SU-DHL-6 (cell line): Measurements from ENCODE around the gene LHFPL6.

Source experiments
- H2AFZ ChIP-seq: fragments of 200-600 bp; sonication (generic); 2 replicates; pipeline ENCODE4 v1.6.1; 2014; ENCODE audit warnings: low read depth, mild to moderate bottlenecking, moderate library complexity, mixed read lengths, antibody characterized with exemption, low read length; ENCODE audit not compliant: severe bottlenecking
- H3F3A ChIP-seq: fragments of 200-600 bp; shearing (Covaris generic); 2 replicates; pipeline ENCODE4 v1.6.0; 2016; ENCODE audit warnings: antibody characterized with exemption, mild to moderate bottlenecking; ENCODE audit not compliant: insufficient read depth
- H3K27ac ChIP-seq: fragments of 200-600 bp; sonication (generic); 2 replicates; pipeline ENCODE4 v1.5.1; 2016; ENCODE audit warnings: low read depth, mild to moderate bottlenecking, low read length, moderate library complexity, mixed read lengths
- H3K27me3 ChIP-seq: fragments of 200-600 bp; sonication (generic), shearing (Covaris generic); 2 replicates; pipeline ENCODE4 v1.6.0; 2014; ENCODE audit warnings: mild to moderate bottlenecking, low read length
- H3K36me3 ChIP-seq: fragments of 200-600 bp; sonication (generic); 2 replicates; pipeline ENCODE4 v1.6.1; 2014; ENCODE audit warnings: mild to moderate bottlenecking, low read length, mixed read lengths
- H3K4me2 ChIP-seq: fragments of 300-600, 200-600 bp; shearing (Covaris generic), sonication (generic); 2 replicates; pipeline ENCODE4 v1.6.0; 2014; ENCODE audit warnings: low read length, low read depth, mild to moderate bottlenecking; ENCODE audit not compliant: poor library complexity, severe bottlenecking
- H3K4me3 ChIP-seq: fragments of 200-600 bp; sonication (generic); 2 replicates; pipeline ENCODE4 v1.5.1; 2014; ENCODE audit warnings: antibody characterized with exemption, low read length, mild to moderate bottlenecking, mixed read lengths; ENCODE audit not compliant: insufficient read depth, poor library complexity, severe bottlenecking
- H3K79me2 ChIP-seq: fragments of 200-600 bp; sonication (generic); 2 replicates; pipeline ENCODE4 v1.6.1; 2014; ENCODE audit warnings: mild to moderate bottlenecking, low read length, moderate library complexity; ENCODE audit not compliant: insufficient read depth
- H3K9ac ChIP-seq: fragments of 200-600 bp; sonication (generic); 2 replicates; pipeline ENCODE4 v1.7.0; 2014; ENCODE audit warnings: mild to moderate bottlenecking, low read length
- H3K9me2 ChIP-seq: fragments of 200-600 bp; sonication (generic); replicated peaks from 2 replicates; pipeline ENCODE4 v1.6.1; 2014; ENCODE audit warnings: low read length; ENCODE audit not compliant: insufficient read depth
- H3K9me3 ChIP-seq: fragments of 200-600 bp; sonication (generic); 2 replicates; pipeline ENCODE4 v1.6.1; 2014; ENCODE audit warnings: low read length, mixed read lengths; ENCODE audit not compliant: insufficient read depth
- H4K20me1 ChIP-seq: fragments of 200-600 bp; sonication (generic); 2 replicates; pipeline ENCODE4 v1.6.1; 2014; ENCODE audit warnings: low read depth, mild to moderate bottlenecking, antibody characterized with exemption, low read length, moderate library complexity, mixed read lengths
- EZH2phosphoT487 ChIP-seq: fragments of 200-600 bp; sonication (generic), shearing (Covaris generic); conservative IDR thresholded peaks from 2 replicates; pipeline ENCODE4 v1.6.1; 2018; ENCODE audit warnings: mild to moderate bottlenecking, antibody characterized with exemption, low read length, moderate library complexity, mixed read lengths
- TF ChIP-seq, protein P1 (sequence below): fragments of 200-600 bp; sonication (generic); IDR thresholded peaks from one replicate; pipeline ENCODE4 v1.5.1; 2017; ENCODE audit warnings: antibody characterized with exemption, mild to moderate bottlenecking, low read length, moderate library complexity; ENCODE audit not compliant: insufficient read depth, poor library complexity, severe bottlenecking

LHFPL6 gene

GRCh38 chr13:39552246-39552645, 50.7 kb downstream of the LHFPL6 start:
- no peak overlapping the region for H3K9ac ChIP-seq

GRCh38 chr13:39550931-39551330, 52.1 kb downstream of the LHFPL6 start:
- Histone ChIP-seq H2AFZ (no peak overlapping the region), H3K9ac (no peak overlapping the region), H3K4me3 (no peak overlapping the region), H3K4me2 (no peak overlapping the region), H3K79me2 (no peaks in the 10 kb centered on the region), H3K9me3 (no peaks in the 10 kb centered on the region), H4K20me1 (no peaks in the 10 kb centered on the region), H3K27me3 (no peaks in the 10 kb centered on the region), H3K9me2 (no peaks in the 10 kb centered on the region), H3F3A (no peaks in the 10 kb centered on the region), H3K36me3 (no peaks in the 10 kb centered on the region), H3K27ac (no peak overlapping the region)
- no peak for TF ChIP-seq EZH2phosphoT487
- TF ChIP-seq, protein P1, sequence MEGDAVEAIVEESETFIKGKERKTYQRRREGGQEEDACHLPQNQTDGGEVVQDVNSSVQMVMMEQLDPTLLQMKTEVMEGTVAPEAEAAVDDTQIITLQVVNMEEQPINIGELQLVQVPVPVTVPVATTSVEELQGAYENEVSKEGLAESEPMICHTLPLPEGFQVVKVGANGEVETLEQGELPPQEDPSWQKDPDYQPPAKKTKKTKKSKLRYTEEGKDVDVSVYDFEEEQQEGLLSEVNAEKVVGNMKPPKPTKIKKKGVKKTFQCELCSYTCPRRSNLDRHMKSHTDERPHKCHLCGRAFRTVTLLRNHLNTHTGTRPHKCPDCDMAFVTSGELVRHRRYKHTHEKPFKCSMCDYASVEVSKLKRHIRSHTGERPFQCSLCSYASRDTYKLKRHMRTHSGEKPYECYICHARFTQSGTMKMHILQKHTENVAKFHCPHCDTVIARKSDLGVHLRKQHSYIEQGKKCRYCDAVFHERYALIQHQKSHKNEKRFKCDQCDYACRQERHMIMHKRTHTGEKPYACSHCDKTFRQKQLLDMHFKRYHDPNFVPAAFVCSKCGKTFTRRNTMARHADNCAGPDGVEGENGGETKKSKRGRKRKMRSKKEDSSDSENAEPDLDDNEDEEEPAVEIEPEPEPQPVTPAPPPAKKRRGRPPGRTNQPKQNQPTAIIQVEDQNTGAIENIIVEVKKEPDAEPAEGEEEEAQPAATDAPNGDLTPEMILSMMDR, result no peak

More at GRCh38 chr13:39552246-39552645, 50.7 kb downstream of the LHFPL6 start:
- TF ChIP-seq EZH2phosphoT487, result no peak
- TF ChIP-seq, protein P1, result no peak
- no peaks in the 10 kb centered on the region for H3K9me2 ChIP-seq
- H3K9me3 ChIP-seq, result no peaks in the 10 kb centered on the region
- no peak overlapping the region for H3K27ac ChIP-seq
- no peaks in the 10 kb centered on the region for H3K36me3 ChIP-seq
- no peak overlapping the region for H2AFZ ChIP-seq
- no peaks in the 10 kb centered on the region for H3F3A ChIP-seq
- H4K20me1 ChIP-seq, result no peaks in the 10 kb centered on the region
- no peaks in the 10 kb centered on the region for H3K27me3 ChIP-seq
- no peak overlapping the region for H3K4me3 ChIP-seq
- H3K79me2 ChIP-seq, result no peaks in the 10 kb centered on the region
- H3K4me2 ChIP-seq, result no peak overlapping the region

GRCh38 chr13:39547108-39547507, 55.9 kb downstream of the LHFPL6 start:
- H3F3A ChIP-seq, result no peaks in the 10 kb centered on the region
- H3K9me2 ChIP-seq, result no peaks in the 10 kb centered on the region
- H3K9me3 ChIP-seq, result no peaks in the 10 kb centered on the region
- H3K27me3 ChIP-seq, result no peaks in the 10 kb centered on the region
- H3K36me3 ChIP-seq, result no peaks in the 10 kb centered on the region
- no peak overlapping the region for H2AFZ ChIP-seq
- no peak overlapping the region for H3K9ac ChIP-seq
- no peak overlapping the region for H3K27ac ChIP-seq
- no peak overlapping the region for H3K4me2 ChIP-seq
- no peaks in the 10 kb centered on the region for H3K79me2 ChIP-seq
- TF ChIP-seq EZH2phosphoT487, result no peak
- TF ChIP-seq, protein P1, result no peak
- H3K4me3 ChIP-seq, result no peak overlapping the region
- H4K20me1 ChIP-seq, result no peaks in the 10 kb centered on the region
